GM18505 (cell line): ENCODE measurements around the gene MYH8.

ENCODE experiments used
- ATAC-seq: cut with Tn5 transposase; IDR thresholded peaks from one replicate; pipeline ENCODE4 v1.9.1; 2021; ENCODE audit not compliant: unreplicated experiment
- POLR2A ChIP-seq: IDR thresholded peaks from 4 replicates; pipeline ENCODE4 v1.6.1; 2011; ENCODE audit warnings: borderline replicate concordance; ENCODE audit not compliant: insufficient read depth, insufficient read length; ENCODE audit errors: extremely low read depth

MYH8 gene

GRCh38 chr17:10421900-10422542 lies at the start of gene MYH8:
MYH8 (minus strand) TSS chr17:10421950; CDS start chr17:10420227, 1,723 bp downstream.
- no peak for ATAC-seq
- no peak for TF ChIP-seq POLR2A

- no peak for TF ChIP-seq POLR2A
- ATAC-seq, result no peak
Observed at GRCh38 chr17:10469459-10469858, 47.7 kb upstream of the MYH8 start, which contains the start of gene MYH4. MYH4 (minus strand) TSS chr17:10469559; CDS start chr17:10466745, 2,814 bp downstream.

- ATAC-seq, result no peak
Observed at GRCh38 chr17:10463402-10463801, 41.7 kb upstream of the MYH8 start.

GRCh38 chr17:10460062-10460461 lies 38.3 kb upstream of the MYH8 start:
- ATAC-seq, result no peak
- no peak for TF ChIP-seq POLR2A

More at GRCh38 chr17:10463402-10463801, 41.7 kb upstream of the MYH8 start:
- TF ChIP-seq POLR2A, result no peak

GRCh38 chr17:10458701-10459100 lies 37.0 kb upstream of the MYH8 start:
- TF ChIP-seq POLR2A, result no peak
- no peak for ATAC-seq

- ATAC-seq, result no peak
- no peak for TF ChIP-seq POLR2A
Observed at GRCh38 chr17:10457952-10458351, 36.2 kb upstream of the MYH8 start.

- no peak for ATAC-seq
- TF ChIP-seq POLR2A, result no peak
Observed at GRCh38 chr17:10447026-10447931, 25.5 kb upstream of the MYH8 start.

GRCh38 chr17:10439816-10440215 lies 18.1 kb upstream of the MYH8 start:
- TF ChIP-seq POLR2A, result no peak
- ATAC-seq, result no peak

GRCh38 chr17:10435096-10435495 lies 13.3 kb upstream of the MYH8 start:
- no peak for ATAC-seq
- TF ChIP-seq POLR2A, result no peak

GRCh38 chr17:10429421-10430045 lies 7.8 kb upstream of the MYH8 start:
- ATAC-seq, result no peak
- TF ChIP-seq POLR2A, result no peak

- ATAC-seq, result no peak
Observed at GRCh38 chr17:10428781-10429180, 7.0 kb upstream of the MYH8 start.

GRCh38 chr17:10421211-10421610 lies 539 bp downstream of the MYH8 start:
- no peak for ATAC-seq
- TF ChIP-seq POLR2A, result no peak

More at GRCh38 chr17:10428781-10429180, 7.0 kb upstream of the MYH8 start:
- no peak for TF ChIP-seq POLR2A

- TF ChIP-seq POLR2A, result no peak
- no peak for ATAC-seq
Observed at GRCh38 chr17:10420811-10421210, 939 bp downstream of the MYH8 start.
